Stomach (tissue), 9 donors: ENCODE results near the gene CTNND2. TPM values are rescaled to one million over a fixed set of nuclear protein-coding genes. Genes with fewer than 3 reads are reported as not detected.

Experiments
- DNase-seq, 2 donors: peaks; one replicate each; pipeline versions ENCODE4 v3.0.0 to v3.0.0-alpha.2; 2013 to 2019
- H3K27ac ChIP-seq, 5 donors: fragments of 200-600 bp in 4 of 5; sonication (generic) in 4 of 5; one replicate each; pipeline ENCODE4 v1.5.1; 2013 to 2019; ENCODE audit warnings: mild to moderate bottlenecking in 1 of 5, moderate library complexity in 1 of 5
- H3K27me3 ChIP-seq, 3 donors: fragments of 200-600 bp; sonication (generic); one replicate each; pipeline ENCODE4 v1.5.1; 2017 to 2019; ENCODE audit warnings: mixed run types in 1 of 3
- H3K36me3 ChIP-seq, 4 donors: fragments of 200-600 bp; sonication (generic); 1 replicate in 3 of 4; 2 replicates in 1 of 4; pipeline ENCODE4 v1.5.1; 2016 to 2019
- H3K4me1 ChIP-seq, 4 donors: fragments of 200-600 bp; sonication (generic); one replicate each; pipeline ENCODE4 v1.5.1; 2016 to 2019
- H3K4me3 ChIP-seq, 4 donors: fragments of 200-600 bp; sonication (generic) in 3 of 4; one replicate each; pipeline ENCODE4 v1.5.1; 2016 to 2019; ENCODE audit warnings: mild to moderate bottlenecking in 1 of 4
- H3K9me3 ChIP-seq, 4 donors: fragments of 200-600 bp; sonication (generic); one replicate each; pipeline ENCODE4 v1.5.1; 2016 to 2019
- EP300 ChIP-seq: sonication (generic); formaldehyde crosslinking; IDR thresholded peaks from one replicate; pipeline ENCODE4 v1.6.1; 2017; ENCODE audit warnings: antibody characterized with exemption
- POLR2A ChIP-seq, 4 donors: fragments of 450-650 bp; IDR thresholded peaks; one replicate each; pipeline ENCODE4 v1.6.1; 2016; ENCODE audit warnings: antibody characterized with exemption in 4 of 4, control low read depth in 2 of 4, mild to moderate bottlenecking in 1 of 4, moderate library complexity in 1 of 4
- POLR2AphosphoS5 ChIP-seq, 3 donors: sonication (generic); formaldehyde crosslinking; IDR thresholded peaks; one replicate each; pipeline ENCODE4 v1.6.1; 2016; ENCODE audit warnings: antibody characterized with exemption in 3 of 3
- WGBS, 5 donors: extraction: QIAGEN DNeasy Blood & Tissue Kit in 3 of 5; methylation state at CpG; one replicate each; pipeline versions ENCODE4 v1.1.5 to v1.1.7; 2013 to 2018; 5-methylcytosine and 5-hydroxymethylcytosine counted together
- intact Hi-C: fragments of 100-400 bp; cut with DNase I; formaldehyde crosslinking; loops from one replicate; pipeline ENCODE4 v1.15.1; 2023; ENCODE audit warnings: low total_unique reads
- polyA plus RNA-seq, 3 donors: library from polyadenylated mRNA; stranded (reverse); fragments of 200-250 nt; gene quantifications; one replicate each; pipeline ENCODE4 v1.2.3, GENCODE V29; 2013
- total RNA-seq, 5 donors: library from RNA; depleted of rRNA; stranded (reverse); fragments of >200 nt; gene quantifications; one replicate each; pipeline versions ENCODE4 v1.1.0 to v1.2.3, GENCODE V29; 2014 to 2016
- TF ChIP-seq, protein P1 (sequence below), 7 experiments: fragments of 450-650 bp in 4 of 7; fragments of 200-600 bp in 3 of 7; sonication (generic) in 3 of 7; IDR thresholded peaks; one replicate each; pipeline ENCODE4 v1.5.1; 2016 to 2019; ENCODE audit warnings: antibody characterized with exemption in 7 of 7, control low read depth in 2 of 7, mild to moderate bottlenecking in 1 of 7
- donor health status: healthy with polysubstance abuse.
- donor health status: Bipolar disorder and iron deficiency.
- donor health status: healthy.

CTNND2 gene
- total and polyA plus RNA-seq, 8 donors: 0.29 to 3.4 (median 2.0) TPM; not detected in 2

DNA sequence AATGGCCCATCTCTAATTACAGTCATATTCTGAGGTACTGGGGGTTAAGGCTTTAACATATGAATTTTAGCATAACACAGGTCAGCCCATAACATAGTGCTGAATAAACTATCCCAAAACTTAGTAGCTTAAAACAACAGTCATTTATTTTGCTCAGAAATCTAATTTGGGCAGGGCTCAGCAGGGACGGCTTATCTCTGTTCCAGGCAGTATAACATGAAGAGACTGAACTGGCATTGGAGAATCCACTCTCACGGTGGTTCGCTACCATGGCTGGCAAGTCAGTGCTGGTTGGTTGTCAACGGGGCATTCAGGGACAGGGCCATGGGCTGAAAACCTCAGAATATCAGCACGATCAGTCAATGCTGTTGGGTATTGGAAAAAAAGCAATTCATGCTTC, 622.4 kb downstream of the CTNND2 start:
- H3K36me3 ChIP-seq: no peaks in the 10 kb centered on the region
- no peak overlapping the region for H3K27ac ChIP-seq
- intact Hi-C loops: no loop called here
- TF ChIP-seq, protein P1, sequence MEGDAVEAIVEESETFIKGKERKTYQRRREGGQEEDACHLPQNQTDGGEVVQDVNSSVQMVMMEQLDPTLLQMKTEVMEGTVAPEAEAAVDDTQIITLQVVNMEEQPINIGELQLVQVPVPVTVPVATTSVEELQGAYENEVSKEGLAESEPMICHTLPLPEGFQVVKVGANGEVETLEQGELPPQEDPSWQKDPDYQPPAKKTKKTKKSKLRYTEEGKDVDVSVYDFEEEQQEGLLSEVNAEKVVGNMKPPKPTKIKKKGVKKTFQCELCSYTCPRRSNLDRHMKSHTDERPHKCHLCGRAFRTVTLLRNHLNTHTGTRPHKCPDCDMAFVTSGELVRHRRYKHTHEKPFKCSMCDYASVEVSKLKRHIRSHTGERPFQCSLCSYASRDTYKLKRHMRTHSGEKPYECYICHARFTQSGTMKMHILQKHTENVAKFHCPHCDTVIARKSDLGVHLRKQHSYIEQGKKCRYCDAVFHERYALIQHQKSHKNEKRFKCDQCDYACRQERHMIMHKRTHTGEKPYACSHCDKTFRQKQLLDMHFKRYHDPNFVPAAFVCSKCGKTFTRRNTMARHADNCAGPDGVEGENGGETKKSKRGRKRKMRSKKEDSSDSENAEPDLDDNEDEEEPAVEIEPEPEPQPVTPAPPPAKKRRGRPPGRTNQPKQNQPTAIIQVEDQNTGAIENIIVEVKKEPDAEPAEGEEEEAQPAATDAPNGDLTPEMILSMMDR (IDR thresholded peaks at IDR 0.05): no peak
- TF ChIP-seq EP300 (no peak), POLR2A (IDR thresholded peaks at IDR 0.05) (no peak), POLR2AphosphoS5 (IDR thresholded peaks at IDR 0.05) (no peak)
- no peak for DNase-seq
- no peak overlapping the region for H3K4me3 ChIP-seq
- no peaks in the 10 kb centered on the region for H3K27me3 ChIP-seq
- 84 to 99% (median 95%) methylated on average over 5 of the region's 5 CpGs for WGBS, 5 donors
- H3K4me1 ChIP-seq: no peaks in the 10 kb centered on the region
- H3K9me3 ChIP-seq: peaks cover 0 to 17% (median 8%) of the 10 kb centered on the region in 4 donors

DNA sequence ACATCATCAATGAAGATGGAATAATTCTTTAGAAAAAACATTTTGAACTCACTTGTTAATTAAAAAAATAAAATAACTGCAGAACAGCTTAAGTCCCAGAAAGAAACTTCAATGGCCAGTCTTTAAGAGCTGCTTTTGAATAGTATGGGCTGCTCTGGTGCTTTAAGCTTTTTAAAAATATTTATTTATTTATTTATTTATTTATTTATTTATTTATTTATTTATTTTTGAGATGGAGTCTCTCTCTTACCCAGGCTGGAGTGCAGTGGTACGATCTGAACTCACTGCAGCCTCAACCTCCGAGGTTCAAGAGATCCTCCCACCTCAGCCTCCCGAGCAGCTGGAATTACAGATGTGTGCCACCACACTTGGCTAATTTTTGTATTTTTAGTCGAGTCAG, 626.9 kb downstream of the CTNND2 start:
- no peaks in the 10 kb centered on the region for H3K4me1 ChIP-seq
- H3K9me3 ChIP-seq: peaks cover 0 to 11% (median 7%) of the 10 kb centered on the region in 4 donors
- 77 to 89% (median 87%) methylated on average over 4 of the region's 4 CpGs for WGBS, 5 donors
- H3K27ac ChIP-seq: no peak overlapping the region
- intact Hi-C loops: no loop called here
- DNase-seq: no peak
- H3K4me3 ChIP-seq: no peak overlapping the region
- H3K36me3 ChIP-seq: no peaks in the 10 kb centered on the region
- no peaks in the 10 kb centered on the region for H3K27me3 ChIP-seq
- TF ChIP-seq EP300: no peak
- TF ChIP-seq, protein P1 (IDR thresholded peaks at IDR 0.05): no peak
- no peak for TF ChIP-seq POLR2AphosphoS5 (IDR thresholded peaks at IDR 0.05)
- no peak for TF ChIP-seq POLR2A (IDR thresholded peaks at IDR 0.05)

GRCh38 chr5:11273180-11273903, 630.9 kb downstream of the CTNND2 start:
- no peaks in the 10 kb centered on the region for H3K9me3 ChIP-seq
- TF ChIP-seq, protein P1 (IDR thresholded peaks at IDR 0.05): no peak
- TF ChIP-seq POLR2A (IDR thresholded peaks at IDR 0.05): no peak
- TF ChIP-seq POLR2AphosphoS5 (IDR thresholded peaks at IDR 0.05): no peak
- TF ChIP-seq EP300: no peak
- no peaks in the 10 kb centered on the region for H3K27me3 ChIP-seq
- no peaks in the 10 kb centered on the region for H3K36me3 ChIP-seq
- WGBS, 5 donors: 85 to 92% (median 88%) methylated on average over 11 of the region's 11 CpGs
- no peak overlapping the region for H3K4me3 ChIP-seq
- no peak overlapping the region for H3K27ac ChIP-seq
- intact Hi-C loops: no loop called here
- DNase-seq: peak in 1 of 2 donors; percentile 7
- no peaks in the 10 kb centered on the region for H3K4me1 ChIP-seq

GRCh38 chr5:11269515-11269914, 634.7 kb downstream of the CTNND2 start:
- Histone ChIP-seq H3K9me3 (no peaks in the 10 kb centered on the region), H3K36me3 (no peaks in the 10 kb centered on the region), H3K4me1 (no peaks in the 10 kb centered on the region), H3K4me3 (no peak overlapping the region), H3K27ac (no peak overlapping the region), H3K27me3 (no peaks in the 10 kb centered on the region)
- WGBS, 5 donors: 71 to 84% (median 80%) methylated on average over 3 of the region's 3 CpGs
- intact Hi-C loops: loop anchor here (10.0 kb wide), 1 partner anchor 225 kb away; no protein-coding TSS in a partner anchor
- no peak for DNase-seq
- TF ChIP-seq, protein P1 (IDR thresholded peaks at IDR 0.05): no peak
- TF ChIP-seq EP300 (no peak), POLR2A (IDR thresholded peaks at IDR 0.05) (no peak), POLR2AphosphoS5 (IDR thresholded peaks at IDR 0.05) (no peak)
